ENCODE results near the gene VGLL1.

DNA sequence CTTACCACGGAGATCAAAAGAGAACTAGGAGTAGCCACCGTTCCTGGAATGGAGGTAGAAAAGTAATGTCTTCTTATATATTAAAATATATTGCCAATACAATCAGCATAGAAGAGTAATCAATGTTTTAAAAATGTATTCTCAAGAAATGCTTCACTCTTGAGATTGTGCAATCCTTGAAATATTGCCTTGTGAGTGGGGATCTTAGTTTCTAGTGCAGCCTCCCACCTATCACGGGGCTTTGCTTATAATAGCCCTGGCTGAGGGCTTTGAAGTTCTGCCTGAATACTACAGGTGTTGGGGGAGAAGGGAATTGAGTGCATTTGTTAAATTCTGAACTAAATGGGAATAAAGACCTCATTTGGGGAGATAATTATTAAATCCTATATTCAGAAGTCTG lies 55.5 kb downstream of the VGLL1 start:
- TF ChIP-seq, protein P1, sequence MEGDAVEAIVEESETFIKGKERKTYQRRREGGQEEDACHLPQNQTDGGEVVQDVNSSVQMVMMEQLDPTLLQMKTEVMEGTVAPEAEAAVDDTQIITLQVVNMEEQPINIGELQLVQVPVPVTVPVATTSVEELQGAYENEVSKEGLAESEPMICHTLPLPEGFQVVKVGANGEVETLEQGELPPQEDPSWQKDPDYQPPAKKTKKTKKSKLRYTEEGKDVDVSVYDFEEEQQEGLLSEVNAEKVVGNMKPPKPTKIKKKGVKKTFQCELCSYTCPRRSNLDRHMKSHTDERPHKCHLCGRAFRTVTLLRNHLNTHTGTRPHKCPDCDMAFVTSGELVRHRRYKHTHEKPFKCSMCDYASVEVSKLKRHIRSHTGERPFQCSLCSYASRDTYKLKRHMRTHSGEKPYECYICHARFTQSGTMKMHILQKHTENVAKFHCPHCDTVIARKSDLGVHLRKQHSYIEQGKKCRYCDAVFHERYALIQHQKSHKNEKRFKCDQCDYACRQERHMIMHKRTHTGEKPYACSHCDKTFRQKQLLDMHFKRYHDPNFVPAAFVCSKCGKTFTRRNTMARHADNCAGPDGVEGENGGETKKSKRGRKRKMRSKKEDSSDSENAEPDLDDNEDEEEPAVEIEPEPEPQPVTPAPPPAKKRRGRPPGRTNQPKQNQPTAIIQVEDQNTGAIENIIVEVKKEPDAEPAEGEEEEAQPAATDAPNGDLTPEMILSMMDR (IDR thresholded peaks at IDR 0.05; ENCODE audit: low read length): no peak
- TF ChIP-seq EZH2 (optimal IDR thresholded peaks at IDR 0.05; ENCODE audit: low read depth, low read length): no peak
- no peak for TF ChIP-seq EZH2phosphoT487 (IDR thresholded peaks at IDR 0.05; ENCODE audit: low read length)
